OCI-LY1 (cell line): ENCODE results near the gene DOCK4.

Source experiments
- H2AFZ ChIP-seq: fragments of 200-600 bp; sonication (generic), shearing (Covaris generic); 2 replicates; pipeline ENCODE4 v1.6.0; 2014; ENCODE audit warnings: antibody characterized with exemption, mild to moderate bottlenecking, low read length
- H3F3A ChIP-seq: fragments of 200-600 bp; sonication (generic), shearing (Covaris generic); 2 replicates; pipeline ENCODE4 v1.6.0; 2014; ENCODE audit warnings: mild to moderate bottlenecking, antibody characterized with exemption, low read length, moderate library complexity; ENCODE audit not compliant: insufficient read depth
- H3K27ac ChIP-seq: fragments of 200-600 bp; sonication (generic); 2 replicates; pipeline ENCODE4 v1.5.1; 2014; ENCODE audit warnings: low read length, mixed run types, mild to moderate bottlenecking, low read depth; ENCODE audit not compliant: poor library complexity, severe bottlenecking
- H3K27me3 ChIP-seq: fragments of 200-600 bp; sonication (generic); 2 replicates; pipeline ENCODE4 v1.6.0; 2014; ENCODE audit warnings: antibody characterized with exemption, mild to moderate bottlenecking, low read length, moderate library complexity; ENCODE audit not compliant: insufficient read depth
- H3K36me3 ChIP-seq: fragments of 200-600 bp; sonication (generic); 2 replicates; pipeline ENCODE4 v1.6.1; 2014; ENCODE audit warnings: mild to moderate bottlenecking, antibody characterized with exemption, low read length, moderate library complexity, mixed read lengths; ENCODE audit not compliant: insufficient read depth
- H3K4me1 ChIP-seq: fragments of 200-600 bp; sonication (generic); 2 replicates; pipeline ENCODE4 v1.5.1; 2014; ENCODE audit warnings: mild to moderate bottlenecking, low read length, moderate library complexity; ENCODE audit not compliant: insufficient read depth, severe bottlenecking
- H3K4me2 ChIP-seq: fragments of 200-600 bp; sonication (generic), shearing (Covaris generic); 2 replicates; pipeline ENCODE4 v1.6.1; 2014; ENCODE audit warnings: low read length
- H3K4me3 ChIP-seq: fragments of 200-600 bp; sonication (generic); 2 replicates; pipeline ENCODE4 v1.5.1; 2014; ENCODE audit warnings: low read length, low read depth, mild to moderate bottlenecking, mixed read lengths; ENCODE audit not compliant: poor library complexity, severe bottlenecking
- H3K79me2 ChIP-seq: fragments of 200-600 bp; shearing (Covaris generic); 2 replicates; pipeline ENCODE4 v1.6.1; 2016; ENCODE audit warnings: mixed run types, low read length, mixed read lengths; ENCODE audit not compliant: insufficient read depth
- H3K9ac ChIP-seq: fragments of 200-600 bp; sonication (generic), shearing (Covaris generic); 2 replicates; pipeline ENCODE4 v1.6.1; 2014; ENCODE audit warnings: mild to moderate bottlenecking, low read length, mixed read lengths
- H3K9me2 ChIP-seq: fragments of 200-600 bp; sonication (generic), shearing (Covaris generic); 2 replicates; pipeline ENCODE4 v1.6.1; 2014; ENCODE audit warnings: low read depth, mild to moderate bottlenecking, low read length, mixed read lengths
- H3K9me3 ChIP-seq: fragments of 200-600 bp; shearing (Covaris generic); 2 replicates; pipeline ENCODE4 v1.6.1; 2014; ENCODE audit warnings: low read length, mixed read lengths
- H4K20me1 ChIP-seq: fragments of 200-600 bp; sonication (generic), shearing (Covaris generic); 2 replicates; pipeline ENCODE4 v1.6.0; 2016; ENCODE audit warnings: mild to moderate bottlenecking, low read length; ENCODE audit not compliant: insufficient read depth
- CTCF ChIP-seq: fragments of 200-600 bp; sonication (generic), shearing (Covaris generic); IDR thresholded peaks from 2 replicates; pipeline ENCODE4 v1.5.1; 2017; ENCODE audit warnings: mild to moderate bottlenecking, antibody characterized with exemption, low read length, moderate library complexity, mixed read lengths
- EZH2 ChIP-seq: fragments of 200-600 bp; sonication (generic), shearing (Covaris generic); IDR thresholded peaks from 2 replicates; pipeline ENCODE4 v1.8.0; 2017; ENCODE audit warnings: borderline replicate concordance, mixed run types, mild to moderate bottlenecking, antibody characterized with exemption, low read length, moderate library complexity, mixed read lengths

The DOCK4 gene

GRCh38 chr7:112019932-112020331 is 186.3 kb downstream of the DOCK4 start:
- Histone ChIP-seq H3K27ac (no peak overlapping the region), H3K36me3 (no peaks in the 10 kb centered on the region), H3K79me2 (no peaks in the 10 kb centered on the region), H4K20me1 (no peaks in the 10 kb centered on the region), H3K9me3 (no peaks in the 10 kb centered on the region), H3K9me2 (no peaks in the 10 kb centered on the region), H3K9ac (no peak overlapping the region), H3K4me1 (no peaks in the 10 kb centered on the region), H3K4me2 (no peak overlapping the region), H2AFZ (no peak overlapping the region), H3K4me3 (no peak overlapping the region), H3F3A (no peaks in the 10 kb centered on the region), H3K27me3 (no peaks in the 10 kb centered on the region)
- no peak for TF ChIP-seq EZH2
- no peak for TF ChIP-seq CTCF

GRCh38 chr7:112018305-112019030 is 187.7 kb downstream of the DOCK4 start:
- no peaks in the 10 kb centered on the region for H3K27me3 ChIP-seq
- H3K4me1 ChIP-seq, result no peaks in the 10 kb centered on the region
- no peak overlapping the region for H3K4me3 ChIP-seq
- no peaks in the 10 kb centered on the region for H4K20me1 ChIP-seq
- H3K79me2 ChIP-seq, result no peaks in the 10 kb centered on the region
- no peaks in the 10 kb centered on the region for H3F3A ChIP-seq
- H3K4me2 ChIP-seq, result no peak overlapping the region
- H3K36me3 ChIP-seq, result no peaks in the 10 kb centered on the region
- TF ChIP-seq CTCF (no peak), EZH2 (no peak)
- no peak overlapping the region for H3K27ac ChIP-seq
- H3K9me2 ChIP-seq, result no peaks in the 10 kb centered on the region
- H3K9ac ChIP-seq, result no peak overlapping the region
- no peak overlapping the region for H2AFZ ChIP-seq
- H3K9me3 ChIP-seq, result no peaks in the 10 kb centered on the region

GRCh38 chr7:112015146-112015545 is 191.1 kb downstream of the DOCK4 start:
- Histone ChIP-seq H3F3A (no peaks in the 10 kb centered on the region), H3K36me3 (no peaks in the 10 kb centered on the region)
- TF ChIP-seq CTCF, result no peak
- TF ChIP-seq EZH2, result no peak

More at GRCh38 chr7:112015146-112015545, 191.1 kb downstream of the DOCK4 start:
- H3K27me3 ChIP-seq, result no peaks in the 10 kb centered on the region
- no peak overlapping the region for H2AFZ ChIP-seq
- no peaks in the 10 kb centered on the region for H3K9me2 ChIP-seq
- H3K4me1 ChIP-seq, result no peaks in the 10 kb centered on the region
- H3K4me3 ChIP-seq, result no peak overlapping the region
- no peaks in the 10 kb centered on the region for H3K79me2 ChIP-seq
- no peaks in the 10 kb centered on the region for H4K20me1 ChIP-seq
- H3K9ac ChIP-seq, result no peak overlapping the region
- H3K9me3 ChIP-seq, result no peaks in the 10 kb centered on the region
- H3K4me2 ChIP-seq, result no peak overlapping the region
- no peak overlapping the region for H3K27ac ChIP-seq
